WTC11 (cell line): ENCODE results near the gene CLDN20. TPM values are rescaled to one million over a fixed set of nuclear protein-coding genes. Genes with fewer than 3 reads are reported as not detected.

Source experiments
- ATAC-seq: fragments of 200-7000 bp; cut with Tn5 transposase; 2 replicates; pipeline ENCODE4 v1.10.0; 2021; ENCODE audit warnings: mild to moderate bottlenecking, moderate library complexity
- CTCF ChIA-PET: fragments of 300-600 bp; sonication (Branson Sonifier 250); formaldehyde crosslinking; loops from one replicate; lab custom pipeline; 2021; ENCODE audit warnings: antibody characterized with exemption; lab: Charles Lee
- POLR2A ChIA-PET: fragments of 350-600 bp; sonication (Branson Sonifier 250); formaldehyde crosslinking; loops from one replicate; lab custom pipeline; 2021; ENCODE audit warnings: antibody characterized with exemption; lab: Charles Lee
- DNase-seq: peaks from one replicate; pipeline ENCODE4 v3.0.0; 2021; ENCODE audit warnings: low spot score
- H3K27ac Mint-ChIP-seq: 2 replicates; pipeline ENCODE4 v1.8.0; 2021; ENCODE audit warnings: mixed read lengths
- H3K27me3 Mint-ChIP-seq: 2 replicates; pipeline ENCODE4 v1.8.0; 2021; ENCODE audit warnings: low read depth, mild to moderate bottlenecking, moderate library complexity, mixed read lengths
- H3K36me3 Mint-ChIP-seq: 2 replicates; pipeline ENCODE4 v1.8.0; 2021; ENCODE audit warnings: mixed read lengths
- H3K4me1 Mint-ChIP-seq: 2 replicates; pipeline ENCODE4 v1.8.0; 2022; ENCODE audit warnings: mixed read lengths
- H3K4me3 Mint-ChIP-seq: 2 replicates; pipeline ENCODE4 v1.8.0; 2021; ENCODE audit warnings: mild to moderate bottlenecking, moderate library complexity, mixed read lengths
- H3K9me3 Mint-ChIP-seq: 2 replicates; pipeline ENCODE4 v1.8.0; 2021; ENCODE audit warnings: mixed read lengths
- ATF1 ChIP-seq: sonication (generic); formaldehyde crosslinking; IDR thresholded peaks from 2 replicates; pipeline ENCODE4 v1.8.1; 2023; ENCODE audit warnings: mild to moderate bottlenecking, moderate library complexity, missing genetic modification reagents
- CBFB ChIP-seq: sonication (generic); formaldehyde crosslinking; IDR thresholded peaks from 2 replicates; pipeline ENCODE4 v1.8.1; 2022; ENCODE audit warnings: mild to moderate bottlenecking, low read depth, missing genetic modification reagents
- ERG ChIP-seq: fragments of 250-450 bp; sonication (Bioruptor Pico); IDR thresholded peaks from 2 replicates; pipeline ENCODE4 v1.8.0; 2021; ENCODE audit warnings: mild to moderate bottlenecking
- ESRRA ChIP-seq: sonication (generic); formaldehyde crosslinking; IDR thresholded peaks from 2 replicates; pipeline ENCODE4 v1.8.1; 2022; ENCODE audit warnings: mild to moderate bottlenecking, missing genetic modification reagents, borderline replicate concordance
- FOXJ3 ChIP-seq: sonication (generic); formaldehyde crosslinking; IDR thresholded peaks from 2 replicates; pipeline ENCODE4 v1.9.0; 2021; ENCODE audit warnings: missing genetic modification reagents, mild to moderate bottlenecking, borderline replicate concordance
- KAT7 ChIP-seq: sonication (generic); formaldehyde crosslinking; IDR thresholded peaks from 2 replicates; pipeline ENCODE4 v1.8.1; 2023; ENCODE audit warnings: missing genetic modification reagents, mild to moderate bottlenecking, borderline replicate concordance
- MYBL2 ChIP-seq: sonication (generic); formaldehyde crosslinking; IDR thresholded peaks from 2 replicates; pipeline ENCODE4 v1.8.1; 2023; ENCODE audit warnings: mild to moderate bottlenecking, moderate library complexity, missing genetic modification reagents
- NFE2L1 ChIP-seq: sonication (generic); formaldehyde crosslinking; IDR thresholded peaks from 2 replicates; pipeline ENCODE4 v1.8.1; 2023; ENCODE audit warnings: missing genetic modification reagents
- NR1H2 ChIP-seq: sonication (generic); formaldehyde crosslinking; IDR thresholded peaks from 2 replicates; pipeline ENCODE4 v1.9.0; 2021; ENCODE audit warnings: mild to moderate bottlenecking, moderate library complexity, missing genetic modification reagents
- PRDM15 ChIP-seq: sonication (generic); formaldehyde crosslinking; IDR thresholded peaks from 2 replicates; pipeline ENCODE4 v1.8.0; 2022; ENCODE audit warnings: missing genetic modification reagents
- SMAD4 ChIP-seq: sonication (generic); formaldehyde crosslinking; IDR thresholded peaks from 2 replicates; pipeline ENCODE4 v1.8.0; 2022; ENCODE audit warnings: mild to moderate bottlenecking, missing genetic modification reagents
- SP1 ChIP-seq: sonication (generic); formaldehyde crosslinking; conservative IDR thresholded peaks from 2 replicates; pipeline ENCODE4 v1.8.1; 2022; ENCODE audit warnings: missing genetic modification reagents
- STAT6 ChIP-seq: sonication (generic); formaldehyde crosslinking; conservative IDR thresholded peaks from 2 replicates; pipeline ENCODE4 v1.8.1; 2023; ENCODE audit warnings: mild to moderate bottlenecking, low read depth, missing genetic modification reagents, moderate library complexity
- USF1 ChIP-seq: sonication (generic); formaldehyde crosslinking; IDR thresholded peaks from 2 replicates; pipeline ENCODE4 v1.8.0; 2022; ENCODE audit warnings: mild to moderate bottlenecking, missing genetic modification reagents
- ZBTB21 ChIP-seq: sonication (generic); formaldehyde crosslinking; IDR thresholded peaks from 2 replicates; pipeline ENCODE4 v1.8.1; 2023; ENCODE audit warnings: mild to moderate bottlenecking, missing genetic modification reagents, borderline replicate concordance
- total RNA-seq: library from RNA; stranded (reverse); gene quantifications from 3 replicates; pipeline ENCODE4 v1.2.3, GENCODE V29; 2021

The CLDN20 gene
- total RNA-seq, 1 experiment from 2014 or later: not detected

- TF ChIP-seq KAT7 (no peak), ERG (CRISPR knock-in tag) (no peak), FOXJ3 (CRISPR knock-in tag) (no peak), CBFB (CRISPR knock-in tag) (no peak), ZBTB21 (CRISPR knock-in tag) (no peak)
Measured at GRCh38 chr6:155221086-155221485, 42.7 kb upstream of the CLDN20 start (continued).

GRCh38 chr6:155222506-155222905, 41.3 kb upstream of the CLDN20 start:
- ATAC-seq (no peak), DNase-seq (no peak)
- Mint-ChIP-seq H3K27me3 (no peaks in the 10 kb centered on the region), H3K4me1 (peaks cover 16% of the 10 kb centered on the region), H3K4me3 (no peak overlapping the region), H3K9me3 (0 out of 2 replicates have a peak, but pooled peaks cover 3% of the 10 kb centered on the region), H3K36me3 (peaks cover 4% of the 10 kb centered on the region), H3K27ac (no peak overlapping the region)
- ChIA-PET CTCF (interaction anchor here (1.4 to 2.2 kb wide), 3 partner anchors 11 to 294 kb away, joined by 4 to 7 read pairs (median 5); no protein-coding TSS in a partner anchor), POLR2A (no interaction called here)
- TF ChIP-seq NFE2L1 (CRISPR knock-in tag) (no peak), STAT6 (CRISPR knock-in tag) (no peak), MYBL2 (CRISPR knock-in tag) (no peak), ESRRA (CRISPR knock-in tag) (no peak), USF1 (no peak), PRDM15 (no peak)

- no peak for DNase-seq
Measured at GRCh38 chr6:155223646-155224451, 40.0 kb upstream of the CLDN20 start.

More at GRCh38 chr6:155223646-155224451, 40.0 kb upstream of the CLDN20 start:
- ChIA-PET POLR2A (no interaction called here), CTCF (interaction anchor here (1.4 to 2.2 kb wide), 3 partner anchors 10 to 295 kb away, joined by 4 to 7 read pairs (median 5); no protein-coding TSS in a partner anchor)
- TF ChIP-seq SMAD4: no peak
- TF ChIP-seq ATF1 (CRISPR knock-in tag): no peak
- TF ChIP-seq NR1H2 (CRISPR knock-in tag): no peak
- TF ChIP-seq SP1 (CRISPR knock-in tag): no peak
- no peaks in the 10 kb centered on the region for H3K27me3 Mint-ChIP-seq
- peaks cover 5% of the 10 kb centered on the region for H3K36me3 Mint-ChIP-seq
- peak overlapping the region; percentile 37; the same call in 1 of the 2 replicates for H3K27ac Mint-ChIP-seq
- no peak for ATAC-seq
- H3K9me3 Mint-ChIP-seq: 0 out of 2 replicates have a peak, but pooled peaks cover 3% of the 10 kb centered on the region
- no peak overlapping the region for H3K4me3 Mint-ChIP-seq
- peaks cover 26% of the 10 kb centered on the region for H3K4me1 Mint-ChIP-seq
